Neuronal stem cell (in vitro differentiated cells): ENCODE measurements around the gene TMTC4.

ENCODE experiments used
- DNase-seq: peaks from one replicate; pipeline ENCODE4 v3.0.0-alpha.2; 2013; ENCODE audit warnings: low spot score
- H2AFZ ChIP-seq: one replicate; pipeline ENCODE4 v1.6.1; 2013; ENCODE audit warnings: mild to moderate bottlenecking, low read length, inconsistent platforms
- H2AK5ac ChIP-seq: 2 replicates; pipeline ENCODE4 v1.6.1; 2013; ENCODE audit warnings: low read depth, mild to moderate bottlenecking, inconsistent platforms, low read length, moderate library complexity, mixed read lengths
- H2BK120ac ChIP-seq: 2 replicates; pipeline ENCODE4 v1.6.1; 2013; ENCODE audit warnings: low read depth, mild to moderate bottlenecking, inconsistent platforms, low read length, moderate library complexity, mixed read lengths
- H2BK12ac ChIP-seq: one replicate; pipeline ENCODE4 v1.6.1; 2013; ENCODE audit warnings: low read length, inconsistent platforms
- H2BK15ac ChIP-seq: 2 replicates; pipeline ENCODE4 v1.6.1; 2013; ENCODE audit warnings: mild to moderate bottlenecking, low read length, inconsistent platforms, mixed read lengths
- H2BK5ac ChIP-seq: one replicate; pipeline ENCODE4 v1.6.1; 2013; ENCODE audit warnings: inconsistent platforms, mild to moderate bottlenecking, low read length, moderate library complexity
- H3K14ac ChIP-seq: one replicate; pipeline ENCODE4 v1.6.1; 2013; ENCODE audit warnings: low read length, inconsistent platforms
- H3K18ac ChIP-seq: 2 replicates; pipeline ENCODE4 v1.6.1; 2013; ENCODE audit warnings: low read length, inconsistent platforms
- H3K23ac ChIP-seq: 2 replicates; pipeline ENCODE4 v1.6.1; 2013; ENCODE audit warnings: low read depth, mild to moderate bottlenecking, mixed read lengths, low read length, inconsistent platforms; ENCODE audit not compliant: poor library complexity
- H3K27ac ChIP-seq: replicated peaks from 3 replicates; pipeline ENCODE4 v1.5.1; 2013; ENCODE audit warnings: low read length, inconsistent platforms
- H3K27me3 ChIP-seq, 3 experiments: 2 replicates each; pipeline ENCODE4 v1.6.1; 2013; ENCODE audit warnings: low read length in 3 of 3, mild to moderate bottlenecking in 2 of 3, inconsistent platforms in 1 of 3, low read depth in 1 of 3, mixed read lengths in 1 of 3, moderate library complexity in 1 of 3; ENCODE audit not compliant: control insufficient read depth in 3 of 3, insufficient read depth in 3 of 3
- H3K36me3 ChIP-seq, 2 donors: replicated peaks in 1 of 2; 2 replicates each; pipeline ENCODE4 v1.6.1; 2013; ENCODE audit warnings: low read length in 2 of 2; ENCODE audit not compliant: control insufficient read depth in 2 of 2, insufficient read depth in 2 of 2
- H3K4ac ChIP-seq: 2 replicates; pipeline ENCODE4 v1.6.1; 2013; ENCODE audit warnings: inconsistent platforms, mild to moderate bottlenecking, low read length, moderate library complexity
- H3K4me1 ChIP-seq, 2 donors: 1 replicate in 1 of 2; 2 replicates in 1 of 2; pipeline ENCODE4 v1.6.1; 2013; ENCODE audit warnings: low read length in 2 of 2, low read depth in 1 of 2; ENCODE audit not compliant: control insufficient read depth in 2 of 2, insufficient read depth in 1 of 2
- H3K4me2 ChIP-seq: one replicate; pipeline ENCODE4 v1.6.1; 2013; ENCODE audit warnings: mild to moderate bottlenecking, low read length, inconsistent platforms; ENCODE audit not compliant: insufficient read depth, poor library complexity, severe bottlenecking
- H3K4me3 ChIP-seq, 2 donors: 2 replicates each; pipeline ENCODE4 v1.5.1; 2013; ENCODE audit warnings: low read length in 2 of 2, mild to moderate bottlenecking in 2 of 2, inconsistent platforms in 1 of 2, moderate library complexity in 1 of 2
- H3K79me1 ChIP-seq: one replicate; pipeline ENCODE4 v1.6.1; 2013; ENCODE audit warnings: low read depth, mild to moderate bottlenecking, inconsistent platforms, low read length, moderate library complexity
- H3K9ac ChIP-seq: one replicate; pipeline ENCODE4 v1.6.1; 2013; ENCODE audit warnings: mild to moderate bottlenecking, low read depth, low read length, inconsistent platforms; ENCODE audit not compliant: poor library complexity
- H3K9me3 ChIP-seq, 2 donors: replicated peaks in 1 of 2; 2 replicates each; pipeline versions ENCODE3 to v1.6.1; 2013; ENCODE audit warnings: low read length in 2 of 2, mild to moderate bottlenecking in 2 of 2, inconsistent platforms in 1 of 2, low read depth in 1 of 2, mixed read lengths in 1 of 2, moderate library complexity in 1 of 2; ENCODE audit not compliant: control insufficient read depth in 2 of 2, insufficient read depth in 1 of 2
- H4K8ac ChIP-seq: one replicate; pipeline ENCODE4 v1.6.1; 2013; ENCODE audit warnings: low read depth, mild to moderate bottlenecking, inconsistent platforms, low read length, moderate library complexity
- H4K91ac ChIP-seq: one replicate; pipeline ENCODE4 v1.6.1; 2013; ENCODE audit warnings: low read length, low read depth, mild to moderate bottlenecking, inconsistent platforms; ENCODE audit not compliant: poor library complexity
- WGBS, 2 donors: extraction: QIAGEN DNeasy Blood & Tissue Kit; methylation state at CpG; one replicate each; pipeline ENCODE4 v1.1.7; 2013; ENCODE audit warnings: missing lambda C conversion rate in 2 of 2, mixed read lengths in 1 of 2; ENCODE audit not compliant: insufficient read length in 2 of 2, insufficient replicate concordance in 1 of 2; ENCODE audit errors: extremely low coverage in 2 of 2; 5-methylcytosine and 5-hydroxymethylcytosine counted together

Gene TMTC4

DNA sequence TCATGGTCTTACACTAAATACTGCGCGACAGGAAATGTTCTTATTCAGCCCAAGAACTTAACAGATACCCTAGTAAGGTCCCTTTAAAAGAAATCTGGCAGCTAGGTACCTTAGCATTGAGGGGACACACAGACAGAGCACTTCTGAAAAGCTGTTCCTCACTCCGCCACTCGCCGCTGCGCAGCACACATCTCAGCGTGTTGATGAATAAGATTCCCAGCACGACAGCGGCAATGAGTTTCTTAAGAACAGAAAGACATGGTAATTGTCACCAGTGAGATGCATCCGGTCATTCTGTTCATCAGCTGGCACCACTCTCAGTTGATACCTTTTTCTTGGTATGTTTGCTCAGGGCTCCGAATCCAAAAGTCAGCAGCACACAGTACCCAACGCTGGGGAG lies 39.9 kb downstream of the TMTC4 start:
- Histone ChIP-seq H3K27ac (no peak overlapping the region), H3K18ac (no peak overlapping the region), H3K23ac (no peak overlapping the region), H4K91ac (no peak overlapping the region), H3K4me1 (peaks cover 5 to 10% of the 10 kb centered on the region in 2 donors), H3K27me3 (no peaks in the 10 kb centered on the region), H3K4me3 (no peak overlapping the region), H3K36me3 (peaks cover 21 to 81% of the 10 kb centered on the region in 2 donors), H3K14ac (no peak overlapping the region), H2BK15ac (no peak overlapping the region), H4K8ac (no peak overlapping the region), H2AFZ (no peak overlapping the region), H2BK120ac (no peak overlapping the region), H3K9ac (no peak overlapping the region), H3K4ac (no peak overlapping the region), H2AK5ac (no peak overlapping the region), H3K9me3 (no peaks in the 10 kb centered on the region), H3K79me1 (no peaks in the 10 kb centered on the region), H3K4me2 (no peak overlapping the region), H2BK12ac (no peak overlapping the region), H2BK5ac (no peak overlapping the region)
- DNase-seq = no peak
- WGBS, 2 donors = no CpG with 5 or more reads among the region's 12 CpGs

DNA sequence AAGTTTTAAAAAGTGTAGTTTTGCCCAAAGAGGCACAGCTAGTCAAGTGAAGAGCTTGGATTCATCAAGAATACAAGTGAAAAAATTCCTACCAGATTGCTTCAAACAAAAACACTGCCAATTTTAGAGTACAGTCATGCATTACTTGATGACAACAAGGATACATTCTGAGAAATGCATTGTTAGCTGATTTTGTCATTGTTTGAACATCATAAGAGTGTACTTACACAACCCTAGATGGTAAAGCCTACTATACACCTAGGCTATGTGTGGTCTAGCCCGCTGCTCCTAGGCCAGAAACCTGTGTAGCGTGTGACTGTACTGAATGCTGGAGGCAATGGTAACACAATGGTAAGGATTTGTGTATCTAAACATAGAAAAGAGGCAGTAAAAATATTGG lies 41.1 kb downstream of the TMTC4 start:
- Histone ChIP-seq H3K14ac (no peak overlapping the region), H3K4ac (no peak overlapping the region), H3K9me3 (no peaks in the 10 kb centered on the region), H2BK120ac (no peak overlapping the region), H2BK12ac (no peak overlapping the region), H3K27me3 (no peaks in the 10 kb centered on the region), H4K8ac (no peak overlapping the region), H3K79me1 (peaks cover 2% of the 10 kb centered on the region), H3K18ac (no peak overlapping the region), H2AK5ac (no peak overlapping the region), H3K27ac (no peak overlapping the region), H2AFZ (no peak overlapping the region), H2BK5ac (no peak overlapping the region), H3K9ac (no peak overlapping the region), H3K4me3 (no peak overlapping the region), H3K23ac (no peak overlapping the region), H3K36me3 (peaks cover 28 to 83% of the 10 kb centered on the region in 2 donors), H2BK15ac (no peak overlapping the region), H4K91ac (no peak overlapping the region), H3K4me2 (no peak overlapping the region), H3K4me1 (peaks cover 5 to 13% of the 10 kb centered on the region in 2 donors)
- WGBS, 2 donors = no CpG with 5 or more reads among the region's 2 CpGs
- DNase-seq = no peak

DNA sequence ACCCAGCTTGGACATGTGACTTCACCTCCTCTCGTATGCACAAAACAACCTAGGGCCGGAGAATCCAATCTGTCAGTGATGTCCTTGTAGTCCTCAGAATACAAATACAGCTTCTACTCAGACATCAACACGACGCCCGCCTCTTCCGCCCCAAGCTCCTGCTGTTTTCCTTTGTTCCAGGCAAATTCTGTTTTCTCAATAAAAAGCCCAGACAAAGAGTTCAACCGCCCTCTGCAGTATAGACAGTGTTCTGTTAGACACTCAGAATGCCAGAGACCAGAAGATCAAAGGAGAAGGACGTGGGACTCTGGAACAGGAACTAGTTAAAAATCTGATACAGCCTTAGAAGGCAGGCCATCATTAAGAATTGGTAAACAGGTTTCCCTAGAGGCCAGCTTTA lies 44.0 kb downstream of the TMTC4 start:
- peak; percentile 52 for DNase-seq
- peaks cover 28 to 83% of the 10 kb centered on the region in 2 donors for H3K36me3 ChIP-seq
- H2BK12ac ChIP-seq = no peak overlapping the region
- H3K9ac ChIP-seq = no peak overlapping the region
- H2BK5ac ChIP-seq = no peak overlapping the region
- H2BK120ac ChIP-seq = no peak overlapping the region
- H3K4me2 ChIP-seq = no peak overlapping the region
- no peak overlapping the region for H2BK15ac ChIP-seq
- no peak overlapping the region for H3K4ac ChIP-seq
- no peak overlapping the region for H3K23ac ChIP-seq
- H4K91ac ChIP-seq = no peak overlapping the region
- H3K4me1 ChIP-seq = peaks cover 2 to 13% of the 10 kb centered on the region in 2 donors
- no CpG with 5 or more reads among the region's 8 CpGs for WGBS, 2 donors
- H4K8ac ChIP-seq = no peak overlapping the region
- H2AFZ ChIP-seq = no peak overlapping the region
- H3K79me1 ChIP-seq = peaks cover 2% of the 10 kb centered on the region
- no peak overlapping the region for H2AK5ac ChIP-seq
- no peak overlapping the region for H3K27ac ChIP-seq
- no peak overlapping the region for H3K18ac ChIP-seq
- H3K9me3 ChIP-seq = no peaks in the 10 kb centered on the region
- H3K27me3 ChIP-seq = no peaks in the 10 kb centered on the region
- no peak overlapping the region for H3K14ac ChIP-seq
- no peak overlapping the region for H3K4me3 ChIP-seq

DNA sequence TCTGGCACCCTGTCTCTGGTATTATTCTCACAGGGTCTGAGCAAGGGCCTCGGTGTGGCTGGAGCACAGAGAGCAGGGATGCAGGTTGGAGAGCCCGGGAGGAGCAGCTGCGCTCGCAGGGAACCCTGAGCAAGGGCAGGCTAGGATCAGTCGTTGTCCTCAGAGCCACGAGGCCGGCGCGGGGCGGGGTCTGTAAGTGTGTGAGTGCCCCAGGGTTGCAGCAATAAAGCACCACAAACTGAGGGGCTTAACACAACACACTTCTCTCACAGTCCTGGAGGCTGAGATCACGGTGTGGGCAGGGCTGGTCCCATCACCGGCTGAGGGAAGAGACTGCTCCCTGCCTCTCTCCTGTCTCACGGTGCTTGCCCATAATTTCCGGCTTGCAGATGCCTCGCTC lies 47.5 kb downstream of the TMTC4 start:
- Histone ChIP-seq H3K4me1 (peaks cover 2 to 13% of the 10 kb centered on the region in 2 donors), H3K18ac (no peak overlapping the region), H3K36me3 (peaks cover 22 to 79% of the 10 kb centered on the region in 2 donors), H4K8ac (no peak overlapping the region), H2AFZ (no peak overlapping the region), H3K9me3 (peaks cover under 1 to 2% of the 10 kb centered on the region in 2 donors), H2AK5ac (no peak overlapping the region), H2BK5ac (peak overlapping the region; percentile 75), H3K4me2 (no peak overlapping the region), H3K4ac (no peak overlapping the region), H3K4me3 (no peak overlapping the region), H2BK15ac (no peak overlapping the region), H2BK12ac (no peak overlapping the region), H4K91ac (no peak overlapping the region), H3K79me1 (peaks cover 2% of the 10 kb centered on the region), H3K27ac (no peak overlapping the region), H3K9ac (no peak overlapping the region), H2BK120ac (no peak overlapping the region), H3K27me3 (no peaks in the 10 kb centered on the region), H3K23ac (no peak overlapping the region), H3K14ac (no peak overlapping the region)
- DNase-seq = no peak
- WGBS, 2 donors = no CpG with 5 or more reads among the region's 15 CpGs
